A673 (cell line): ENCODE results near the gene HBB. TPM values are rescaled to one million over a fixed set of nuclear protein-coding genes. Genes with fewer than 3 reads are reported as not detected.

Experiments used
- BruUV-seq: library from RNA; stranded (reverse); fragments of 400-500 nt; replicated peaks from 2 replicates; lab custom pipeline; 2021; lab: Mats Ljungman, UMichigan
- CTCF ChIA-PET: fragments of 300-600 bp; sonication (Branson Sonifier 250); formaldehyde crosslinking; loops from one replicate; lab custom pipeline; 2022; ENCODE audit warnings: antibody characterized with exemption; lab: Charles Lee
- POLR2A ChIA-PET: fragments of 300-600 bp; sonication (Branson Sonifier 250); formaldehyde crosslinking; loops from one replicate; lab custom pipeline; 2022; ENCODE audit warnings: antibody characterized with exemption; ENCODE audit not compliant: low non-redundant PET; lab: Charles Lee
- DNase-seq: peaks from one replicate; pipeline ENCODE4 v3.0.0-alpha.2; 2015; ENCODE audit warnings: low spot score
- H3K27ac ChIP-seq: fragments of 200-600 bp; sonication (generic); 2 replicates; pipeline ENCODE4 v1.5.1; 2016; ENCODE audit warnings: mixed run types, low read depth, mild to moderate bottlenecking, mixed read lengths, antibody characterized with exemption, low read length; ENCODE audit not compliant: poor library complexity, severe bottlenecking
- H3K27me3 ChIP-seq: fragments of 200-600 bp; sonication (generic); replicated peaks from 2 replicates; pipeline ENCODE4 v1.6.1; 2017; ENCODE audit warnings: mixed run types, low read depth, mild to moderate bottlenecking, mixed read lengths, antibody characterized with exemption, low read length; ENCODE audit not compliant: insufficient read depth, poor library complexity
- H3K36me3 ChIP-seq: fragments of 200-600 bp; sonication (generic); 2 replicates; pipeline ENCODE4 v1.6.1; 2016; ENCODE audit warnings: mixed run types, mild to moderate bottlenecking, mixed read lengths, antibody characterized with exemption, low read length; ENCODE audit not compliant: insufficient read depth, poor library complexity, severe bottlenecking
- H3K4me1 ChIP-seq: fragments of 200-600 bp; sonication (generic); 2 replicates; pipeline ENCODE4 v1.6.1; 2017; ENCODE audit warnings: mixed run types, mild to moderate bottlenecking, mixed read lengths, antibody characterized with exemption, low read length; ENCODE audit not compliant: insufficient read depth, poor library complexity, severe bottlenecking
- H3K4me3 ChIP-seq: fragments of 200-600 bp; sonication (generic); 2 replicates; pipeline ENCODE4 v1.5.1; 2016; ENCODE audit warnings: low read depth, mixed run types, mild to moderate bottlenecking, mixed read lengths, low read length; ENCODE audit not compliant: poor library complexity, severe bottlenecking
- H3K9me3 ChIP-seq: fragments of 200-600 bp; sonication (generic); 2 replicates; pipeline ENCODE4 v1.6.1; 2016; ENCODE audit warnings: mixed run types, low read depth, mild to moderate bottlenecking, mixed read lengths, antibody characterized with exemption, low read length; ENCODE audit not compliant: poor library complexity, severe bottlenecking
- EZH2 ChIP-seq: fragments of 200-600 bp; sonication (generic); IDR thresholded peaks from 2 replicates; pipeline ENCODE4 v1.6.1; 2017; ENCODE audit warnings: borderline replicate concordance, low read depth, mild to moderate bottlenecking, mixed read lengths, antibody characterized with exemption, low read length; ENCODE audit not compliant: poor library complexity, severe bottlenecking
- intact Hi-C: fragments of 100-400 bp; cut with micrococcal nuclease; formaldehyde crosslinking; loops from one replicate; pipeline ENCODE4 v1.10.0; 2022; ENCODE audit not compliant: unreplicated experiment
- total RNA-seq: library from RNA; stranded (reverse); gene quantifications from 2 replicates; pipeline ENCODE4 v1.2.3, GENCODE V29; 2021
- TF ChIP-seq, protein P1 (sequence below): fragments of 300-800, 200-600 bp; sonication (generic); conservative IDR thresholded peaks from 2 replicates; pipeline ENCODE4 v1.5.1; 2017; ENCODE audit warnings: low read depth, mild to moderate bottlenecking, antibody characterized with exemption, low read length, moderate library complexity, mixed read lengths

Gene HBB
- total RNA-seq, 1 experiment from 2014 or later, result not detected

DNA sequence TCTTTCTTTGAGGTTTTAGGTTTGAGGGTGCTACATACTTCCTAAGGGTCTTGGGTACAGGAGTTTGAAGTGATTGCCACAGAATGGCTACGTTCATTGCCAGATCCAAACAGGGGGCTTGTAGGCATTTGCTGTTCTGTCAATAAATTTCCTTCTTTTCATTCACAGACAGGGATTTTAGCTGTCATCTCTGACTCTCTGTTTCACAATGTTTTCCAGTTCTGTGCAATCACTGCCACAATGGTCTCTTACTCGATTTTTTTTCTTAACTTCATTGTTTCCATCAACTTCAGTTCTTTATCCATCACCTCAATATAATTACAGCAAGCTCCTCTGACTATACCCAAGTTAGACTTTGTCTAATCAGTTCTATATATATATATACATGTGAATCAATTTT lies 13.6 kb upstream of the HBB start:
- TF ChIP-seq EZH2, result no peak
- TF ChIP-seq, protein P1, sequence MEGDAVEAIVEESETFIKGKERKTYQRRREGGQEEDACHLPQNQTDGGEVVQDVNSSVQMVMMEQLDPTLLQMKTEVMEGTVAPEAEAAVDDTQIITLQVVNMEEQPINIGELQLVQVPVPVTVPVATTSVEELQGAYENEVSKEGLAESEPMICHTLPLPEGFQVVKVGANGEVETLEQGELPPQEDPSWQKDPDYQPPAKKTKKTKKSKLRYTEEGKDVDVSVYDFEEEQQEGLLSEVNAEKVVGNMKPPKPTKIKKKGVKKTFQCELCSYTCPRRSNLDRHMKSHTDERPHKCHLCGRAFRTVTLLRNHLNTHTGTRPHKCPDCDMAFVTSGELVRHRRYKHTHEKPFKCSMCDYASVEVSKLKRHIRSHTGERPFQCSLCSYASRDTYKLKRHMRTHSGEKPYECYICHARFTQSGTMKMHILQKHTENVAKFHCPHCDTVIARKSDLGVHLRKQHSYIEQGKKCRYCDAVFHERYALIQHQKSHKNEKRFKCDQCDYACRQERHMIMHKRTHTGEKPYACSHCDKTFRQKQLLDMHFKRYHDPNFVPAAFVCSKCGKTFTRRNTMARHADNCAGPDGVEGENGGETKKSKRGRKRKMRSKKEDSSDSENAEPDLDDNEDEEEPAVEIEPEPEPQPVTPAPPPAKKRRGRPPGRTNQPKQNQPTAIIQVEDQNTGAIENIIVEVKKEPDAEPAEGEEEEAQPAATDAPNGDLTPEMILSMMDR, result no peak
- CTCF ChIA-PET, result no interaction called here
- Histone ChIP-seq H3K27me3 (no peaks in the 10 kb centered on the region), H3K4me3 (no peak overlapping the region), H3K4me1 (no peaks in the 10 kb centered on the region), H3K9me3 (no peaks in the 10 kb centered on the region), H3K27ac (no peak overlapping the region), H3K36me3 (no peaks in the 10 kb centered on the region)
- intact Hi-C loops, result no loop called here
- POLR2A ChIA-PET, result no interaction called here
- no TSS peak for BruUV-seq
- no peak for DNase-seq

DNA sequence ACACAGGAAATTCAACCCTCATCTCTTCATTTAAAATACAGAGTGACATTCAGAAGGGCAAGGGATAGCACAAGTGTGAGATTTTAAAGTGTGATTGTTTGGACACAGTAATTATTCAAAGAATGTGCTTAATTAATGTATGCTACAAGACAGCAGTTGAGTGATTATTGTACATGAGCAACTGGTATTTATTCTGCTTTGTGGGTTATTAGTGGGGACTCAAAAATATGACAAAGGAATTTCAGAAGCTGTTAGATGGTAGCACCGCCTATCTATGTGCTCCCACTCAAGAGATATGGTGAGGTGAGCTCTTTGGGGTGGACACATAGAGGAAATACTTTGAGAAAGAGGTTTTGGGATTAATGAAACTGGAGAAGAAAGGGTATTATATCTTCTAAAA lies 13.2 kb upstream of the HBB start:
- BruUV-seq, result no TSS peak
- TF ChIP-seq, protein P1, result no peak
- TF ChIP-seq EZH2, result no peak
- H3K27ac ChIP-seq, result no peak overlapping the region
- ChIA-PET POLR2A (no interaction called here), CTCF (no interaction called here)
- H3K36me3 ChIP-seq, result no peaks in the 10 kb centered on the region
- H3K4me3 ChIP-seq, result no peak overlapping the region
- no peaks in the 10 kb centered on the region for H3K27me3 ChIP-seq
- intact Hi-C loops, result no loop called here
- DNase-seq, result no peak
- no peaks in the 10 kb centered on the region for H3K9me3 ChIP-seq
- H3K4me1 ChIP-seq, result no peaks in the 10 kb centered on the region

DNA sequence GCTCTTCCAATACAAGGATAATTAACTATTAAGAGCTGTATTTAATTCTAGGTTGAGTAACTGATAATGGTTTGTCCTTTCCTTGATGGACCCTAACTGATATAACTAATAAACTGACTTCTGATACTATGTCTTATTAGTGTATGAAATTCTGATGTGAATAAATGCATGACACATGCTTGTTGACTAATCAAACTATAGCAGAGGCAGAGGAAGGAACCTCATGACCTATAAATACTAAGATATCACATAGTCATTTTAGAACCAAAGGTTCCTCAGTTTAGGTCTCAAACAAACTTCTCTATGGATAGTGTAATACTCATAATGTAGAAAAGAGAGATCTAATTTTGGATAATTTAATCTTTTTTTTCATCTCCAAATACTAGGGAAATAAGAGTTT lies 12.2 kb upstream of the HBB start:
- Histone ChIP-seq H3K27ac (no peak overlapping the region), H3K4me1 (no peaks in the 10 kb centered on the region), H3K27me3 (no peaks in the 10 kb centered on the region), H3K9me3 (no peaks in the 10 kb centered on the region), H3K4me3 (no peak overlapping the region), H3K36me3 (no peaks in the 10 kb centered on the region)
- no peak for TF ChIP-seq EZH2
- TF ChIP-seq, protein P1, result no peak
- no peak for DNase-seq
- no TSS peak for BruUV-seq
- intact Hi-C loops, result no loop called here
- ChIA-PET CTCF (no interaction called here), POLR2A (no interaction called here)
